Thyroid gland (tissue), 4 donors: ENCODE data around the gene ERVFRD-1.

Experiments
- CTCF ChIP-seq, 6 experiments: fragments of 200-600 bp in 3 of 6; fragments of 450-650 bp in 3 of 6; sonication (generic) in 3 of 6; IDR thresholded peaks; one replicate each; pipeline ENCODE4 v1.5.1; 2016 to 2019; ENCODE audit warnings: antibody characterized with exemption in 6 of 6, mild to moderate bottlenecking in 2 of 6, inconsistent platforms in 1 of 6, moderate library complexity in 1 of 6
- POLR2A ChIP-seq, 2 donors: fragments of 450-650 bp; IDR thresholded peaks; one replicate each; pipeline ENCODE4 v1.6.1; 2017; ENCODE audit warnings: antibody characterized with exemption in 2 of 2, mild to moderate bottlenecking in 2 of 2, moderate library complexity in 1 of 2

- no peak for TF ChIP-seq CTCF (IDR thresholded peaks at IDR 0.05)
- TF ChIP-seq POLR2A (IDR thresholded peaks at IDR 0.05), result no peak
Measured at GRCh38 chr6:11093376-11093625, 18.2 kb downstream of the ERVFRD-1 start.
